HG03175 (cell line): ENCODE data around the gene PUM1.
A peak's percentile ranks its signal among the peaks of the same experiment; 100 is the strongest.
"Not testable (repeated sequence)": the region's sequence is repeated elsewhere in the genome, so short reads cannot be mapped to it uniquely, and the experiment has no call there.

ENCODE experiments used
- ATAC-seq: cut with Tn5 transposase; IDR thresholded peaks from one replicate; pipeline ENCODE4 v1.9.1; 2021; ENCODE audit warnings: mild to moderate bottlenecking, moderate library complexity; ENCODE audit not compliant: unreplicated experiment

Gene PUM1

GRCh38 chr1:30968220-30968971, 97.1 kb downstream of the PUM1 start:
- no peak for ATAC-seq

- no peak for ATAC-seq
These were observed 98.7 kb downstream of the PUM1 start for GRCh38 chr1:30966690-30967369.

- ATAC-seq = no peak
These were observed 99.5 kb downstream of the PUM1 start for GRCh38 chr1:30965924-30966599.

GRCh38 chr1:30964706-30965105, 100.8 kb downstream of the PUM1 start:
- ATAC-seq = no peak

- peak; percentile 68 for ATAC-seq
These were observed 102.7 kb downstream of the PUM1 start for GRCh38 chr1:30962609-30963508.

- ATAC-seq = no peak
These were observed 107.8 kb downstream of the PUM1 start for GRCh38 chr1:30957560-30958222.

GRCh38 chr1:30955448-30956015, 110.0 kb downstream of the PUM1 start:
- no peak for ATAC-seq

GRCh38 chr1:30953685-30954084, 111.8 kb downstream of the PUM1 start:
- ATAC-seq = no peak

- no peak for ATAC-seq
These were observed 113.4 kb downstream of the PUM1 start for GRCh38 chr1:30952098-30952497.

GRCh38 chr1:30950700-30951099, 114.8 kb downstream of the PUM1 start:
- no peak for ATAC-seq

- no peak for ATAC-seq
These were observed 115.5 kb downstream of the PUM1 start for GRCh38 chr1:30950053-30950452.

GRCh38 chr1:30949487-30949838, 116.1 kb downstream of the PUM1 start:
- ATAC-seq = not testable (repeated sequence)

GRCh38 chr1:30948813-30949486, 116.6 kb downstream of the PUM1 start:
- not testable (repeated sequence) for ATAC-seq

GRCh38 chr1:30948278-30948677, 117.2 kb downstream of the PUM1 start:
- no peak for ATAC-seq

- no peak for ATAC-seq
These were observed 118.3 kb downstream of the PUM1 start for GRCh38 chr1:30947212-30947611.

- ATAC-seq = no peak
These were observed 123.1 kb downstream of the PUM1 start for GRCh38 chr1:30942326-30942963.

GRCh38 chr1:30940541-30940940, 125.0 kb downstream of the PUM1 start:
- ATAC-seq = no peak

- ATAC-seq = no peak
These were observed 128.9 kb downstream of the PUM1 start for GRCh38 chr1:30936541-30937171.

GRCh38 chr1:30935758-30936157, 129.8 kb downstream of the PUM1 start:
- ATAC-seq = not testable (repeated sequence)
